AG04450 (cell line): ENCODE results near the gene CCBE1. TPM values are rescaled to one million over a fixed set of nuclear protein-coding genes. Genes with fewer than 3 reads are reported as not detected.
A peak's percentile ranks its signal among the peaks of the same experiment; 100 is the strongest.

ENCODE experiments used
- CTCF ChIA-PET: fragments of 300-600, 350-600 bp; formaldehyde crosslinking; extraction: SDS; loops from one replicate; lab custom pipeline; 2022; ENCODE audit warnings: antibody characterized with exemption, inconsistent platforms; lab: Charles Lee
- POLR2A ChIA-PET: fragments of 350-600 bp; formaldehyde crosslinking; extraction: SDS; loops from one replicate; lab custom pipeline; 2021; ENCODE audit warnings: antibody characterized with exemption, inconsistent platforms; lab: Yijun Ruan, JAX
- DNase-seq: peaks from one replicate; pipeline ENCODE4 v3.0.0-alpha.2; 2011; ENCODE audit warnings: low read depth, low spot score
- H3K27ac ChIP-seq: one replicate; pipeline ENCODE4 v1.5.1; 2012; ENCODE audit warnings: low read depth, low read length, control low read depth
- H3K27me3 ChIP-seq: one replicate; pipeline ENCODE4 v1.6.0; 2012; ENCODE audit warnings: low read length; ENCODE audit not compliant: control insufficient read depth, insufficient read depth
- H3K4me3 ChIP-seq: 2 replicates; pipeline ENCODE4 v1.5.1; 2011; ENCODE audit warnings: mild to moderate bottlenecking, low read depth, low read length, control low read depth
- H3K9me3 ChIP-seq: 2 replicates; pipeline ENCODE4 v1.5.1; 2012; ENCODE audit warnings: low read length; ENCODE audit not compliant: control insufficient read depth, insufficient read depth
- CTCF ChIP-seq: IDR thresholded peaks from 2 replicates; pipeline ENCODE4 v1.5.1; 2011; ENCODE audit warnings: low read depth, low read length, control low read depth, inconsistent platforms
- polyA plus RNA-seq: library from polyadenylated mRNA; depleted of rRNA; stranded (reverse); fragments of >200 nt; gene quantifications from 2 replicates; pipeline ENCODE4 v1.2.3, GENCODE V29; 2011

The CCBE1 gene
- polyA plus RNA-seq, 1 experiment = 40.4 TPM

- CTCF ChIA-PET = interaction anchor here (2.6 to 6.9 kb wide), 3 partner anchors 64 to 189 kb away, joined by 10 to 135 read pairs (median 18); partner anchors contain the start of gene CCBE1
- no peak overlapping the region for H3K27ac ChIP-seq
- no peak for DNase-seq
- peaks cover 2% of the 10 kb centered on the region; the same call in 1 of the 2 replicates for H3K9me3 ChIP-seq
- POLR2A ChIA-PET = interaction anchor here (1.0 kb wide), 1 partner anchor 14 kb away, joined by 3 read pairs; no protein-coding TSS in a partner anchor
- no peak overlapping the region for H3K4me3 ChIP-seq
- TF ChIP-seq CTCF = no peak
- H3K27me3 ChIP-seq = no peaks in the 10 kb centered on the region
These were observed 63.2 kb downstream of the CCBE1 start for GRCh38 chr18:59633961-59634485.

- CTCF ChIA-PET = interaction anchor here (2.9 to 6.9 kb wide), 4 partner anchors 58 to 190 kb away, joined by 15 to 135 read pairs (median 28); partner anchors contain the start of gene CCBE1
- no peak overlapping the region for H3K27ac ChIP-seq
- no peaks in the 10 kb centered on the region for H3K27me3 ChIP-seq
- POLR2A ChIA-PET = no interaction called here
- peaks cover 2% of the 10 kb centered on the region; the same call in 1 of the 2 replicates for H3K9me3 ChIP-seq
- no peak for DNase-seq
- H3K4me3 ChIP-seq = no peak overlapping the region
- no peak for TF ChIP-seq CTCF
These were observed 63.9 kb downstream of the CCBE1 start for GRCh38 chr18:59633317-59633716.

- Histone ChIP-seq H3K27ac (no peak overlapping the region), H3K9me3 (peaks cover 2% of the 10 kb centered on the region; the same call in 1 of the 2 replicates), H3K4me3 (no peak overlapping the region), H3K27me3 (no peaks in the 10 kb centered on the region)
- ChIA-PET CTCF (interaction anchor here (0.6 to 6.9 kb wide), 43 partner anchors 8 to 1937 kb away, joined by 3 to 135 read pairs (median 5); partner anchors contain the start of gene CCBE1), POLR2A (interaction anchor here (1.2 to 1.3 kb wide), 2 partner anchors 65 to 192 kb away, joined by 3 to 4 read pairs; partner anchors contain the start of gene CCBE1)
- TF ChIP-seq CTCF = peak; percentile 87
- DNase-seq = no peak
These were observed 65.5 kb downstream of the CCBE1 start for GRCh38 chr18:59631583-59632181.

DNA sequence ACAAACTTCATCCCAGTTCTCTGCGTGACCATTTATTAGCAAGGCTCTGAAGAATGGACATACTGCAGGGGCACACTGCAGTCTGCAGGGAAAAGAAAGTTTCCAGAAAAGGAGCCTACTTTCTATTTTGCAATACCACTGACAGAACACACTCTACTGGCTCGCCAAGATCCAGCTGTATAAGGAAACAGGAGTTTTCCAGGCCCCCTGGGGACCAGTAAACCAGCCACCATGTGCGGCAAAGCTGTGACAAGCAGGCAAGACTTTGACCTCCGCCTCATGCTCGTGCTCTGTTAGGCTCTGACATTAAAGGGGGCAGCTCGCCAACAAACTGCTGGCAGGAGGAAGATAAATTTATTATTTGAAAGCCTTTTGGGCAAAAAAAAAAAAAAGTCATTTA, 67.3 kb downstream of the CCBE1 start:
- POLR2A ChIA-PET = no interaction called here
- Histone ChIP-seq H3K4me3 (no peak overlapping the region), H3K9me3 (peaks cover 2% of the 10 kb centered on the region; the same call in 1 of the 2 replicates), H3K27me3 (no peaks in the 10 kb centered on the region), H3K27ac (no peak overlapping the region)
- CTCF ChIA-PET = interaction anchor here (1.2 to 6.9 kb wide), 5 partner anchors 30 to 193 kb away, joined by 5 to 135 read pairs (median 23); partner anchors contain the start of gene CCBE1
- TF ChIP-seq CTCF = no peak
- DNase-seq = no peak

DNA sequence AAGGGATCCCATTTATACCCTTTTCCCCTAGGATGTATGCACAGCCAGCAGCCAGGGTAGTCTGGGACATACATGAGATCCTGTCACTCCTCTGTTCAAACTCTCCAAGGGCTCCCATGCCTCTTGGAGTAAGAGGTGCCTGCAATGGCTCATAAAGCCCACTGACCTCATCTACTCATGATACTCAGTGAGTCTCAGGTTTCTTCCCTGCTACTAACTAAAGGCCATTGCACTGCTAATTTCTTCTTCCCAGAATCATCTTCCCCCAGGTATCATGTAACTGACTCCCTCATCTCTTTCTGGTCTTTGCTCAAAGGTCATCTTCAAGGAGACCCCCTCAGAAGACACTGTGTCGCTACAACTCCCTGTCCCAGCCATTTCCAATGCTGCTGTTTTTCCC, 68.2 kb downstream of the CCBE1 start:
- no peak for DNase-seq
- TF ChIP-seq CTCF = no peak
- POLR2A ChIA-PET = no interaction called here
- Histone ChIP-seq H3K27me3 (no peaks in the 10 kb centered on the region), H3K27ac (no peak overlapping the region), H3K4me3 (no peak overlapping the region), H3K9me3 (peaks cover 2% of the 10 kb centered on the region; the same call in 1 of the 2 replicates)
- CTCF ChIA-PET = interaction anchor here (4.5 to 7.1 kb wide), 3 partner anchors 170 to 194 kb away, joined by 31 to 38 read pairs (median 35); no protein-coding TSS in a partner anchor
